SK-N-SH treated with all-trans-retinoic acid at 6 μM for 48 hours (cell line): ENCODE data around the gene CATSPER3.

Experiments
- SNAI2 ChIP-seq: fragments of 250-450 bp; sonication (Bioruptor Pico); IDR thresholded peaks from 2 replicates; pipeline ENCODE4 v1.5.0; 2020; ENCODE audit warnings: mild to moderate bottlenecking, moderate library complexity
- ZFP3 ChIP-seq: fragments of 250-450 bp; sonication (Bioruptor Pico); IDR thresholded peaks from 2 replicates; pipeline ENCODE4 v1.5.0; 2020; ENCODE audit warnings: mild to moderate bottlenecking, moderate library complexity
- ZNF565 ChIP-seq: fragments of 450-650 bp; formaldehyde crosslinking; conservative IDR thresholded peaks from 2 replicates; pipeline ENCODE4 v1.5.0; 2020; ENCODE audit warnings: low read depth, mild to moderate bottlenecking, moderate library complexity
- ZNF70 ChIP-seq: fragments of 450-650 bp; formaldehyde crosslinking; IDR thresholded peaks from 2 replicates; pipeline ENCODE4 v1.5.0; 2020; ENCODE audit warnings: mild to moderate bottlenecking, moderate library complexity

DNA sequence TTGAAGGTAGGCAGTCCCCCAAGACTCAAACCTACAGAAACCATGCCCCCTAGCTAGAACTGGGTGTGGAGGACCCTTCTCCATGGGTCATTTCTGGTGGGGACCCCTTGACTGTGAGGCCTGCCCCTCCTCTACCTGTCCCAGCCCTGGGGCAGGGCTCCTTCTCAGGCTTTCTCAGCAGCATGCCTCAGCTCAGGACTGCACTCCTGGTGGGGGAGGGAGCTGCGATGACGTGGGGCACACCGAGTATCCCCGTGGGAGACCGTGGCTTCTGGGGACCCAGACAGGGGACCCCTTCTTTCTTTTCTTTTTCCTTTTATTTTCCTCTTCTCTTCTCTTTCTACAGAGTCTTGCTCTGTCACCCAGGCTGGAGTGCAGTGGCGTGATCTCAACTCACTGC is 93.3 kb downstream of the CATSPER3 start:
- no peak for TF ChIP-seq SNAI2 (CRISPR knock-in tag)
- no peak for TF ChIP-seq ZNF565
- no peak for TF ChIP-seq ZFP3 (CRISPR knock-in tag)
- no peak for TF ChIP-seq ZNF70
